DND-41 (cell line): Measurements from ENCODE around the gene TAL1.

Experiments used
- EZH2 ChIP-seq: IDR thresholded peaks from 3 replicates; pipeline ENCODE4 v1.6.1; 2012; ENCODE audit warnings: borderline replicate concordance, low read depth, mild to moderate bottlenecking, moderate library complexity, low read length, inconsistent platforms; ENCODE audit not compliant: severe bottlenecking
- TF ChIP-seq, protein P1 (sequence below): IDR thresholded peaks from 2 replicates; pipeline ENCODE4 v1.5.1; 2012; ENCODE audit warnings: borderline replicate concordance, low read length, moderate library complexity, mild to moderate bottlenecking; ENCODE audit not compliant: poor library complexity, severe bottlenecking; ENCODE audit errors: extremely low read depth

- TF ChIP-seq, protein P1, sequence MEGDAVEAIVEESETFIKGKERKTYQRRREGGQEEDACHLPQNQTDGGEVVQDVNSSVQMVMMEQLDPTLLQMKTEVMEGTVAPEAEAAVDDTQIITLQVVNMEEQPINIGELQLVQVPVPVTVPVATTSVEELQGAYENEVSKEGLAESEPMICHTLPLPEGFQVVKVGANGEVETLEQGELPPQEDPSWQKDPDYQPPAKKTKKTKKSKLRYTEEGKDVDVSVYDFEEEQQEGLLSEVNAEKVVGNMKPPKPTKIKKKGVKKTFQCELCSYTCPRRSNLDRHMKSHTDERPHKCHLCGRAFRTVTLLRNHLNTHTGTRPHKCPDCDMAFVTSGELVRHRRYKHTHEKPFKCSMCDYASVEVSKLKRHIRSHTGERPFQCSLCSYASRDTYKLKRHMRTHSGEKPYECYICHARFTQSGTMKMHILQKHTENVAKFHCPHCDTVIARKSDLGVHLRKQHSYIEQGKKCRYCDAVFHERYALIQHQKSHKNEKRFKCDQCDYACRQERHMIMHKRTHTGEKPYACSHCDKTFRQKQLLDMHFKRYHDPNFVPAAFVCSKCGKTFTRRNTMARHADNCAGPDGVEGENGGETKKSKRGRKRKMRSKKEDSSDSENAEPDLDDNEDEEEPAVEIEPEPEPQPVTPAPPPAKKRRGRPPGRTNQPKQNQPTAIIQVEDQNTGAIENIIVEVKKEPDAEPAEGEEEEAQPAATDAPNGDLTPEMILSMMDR: no peak
- TF ChIP-seq EZH2: no peak
Observed at GRCh38 chr1:47243910-47244309, 11.9 kb upstream of the TAL1 start.
